Uterus (tissue), 4 donors: ENCODE data around the gene EVL. TPM values are rescaled to one million over a fixed set of nuclear protein-coding genes. Genes with fewer than 3 reads are reported as not detected.

ENCODE experiments used
- DNase-seq, 2 donors: peaks; one replicate each; pipeline ENCODE4 v3.0.0-alpha.2; 2019 to 2020
- H3K27ac ChIP-seq, 2 donors: fragments of 200-600 bp; sonication (generic); 1 replicate in 1 of 2; 2 replicates in 1 of 2; pipeline ENCODE4 v1.5.1; 2016 to 2018
- H3K27me3 ChIP-seq, 2 donors: fragments of 200-600 bp; sonication (generic); one replicate each; pipeline ENCODE4 v1.5.1; 2018 to 2019; ENCODE audit warnings: control low read depth in 1 of 2
- H3K36me3 ChIP-seq, 2 donors: fragments of 200-600 bp; sonication (generic); one replicate each; pipeline ENCODE4 v1.5.1; 2019; ENCODE audit warnings: control low read depth in 1 of 2
- H3K4me1 ChIP-seq, 2 donors: fragments of 200-600 bp; sonication (generic); one replicate each; pipeline ENCODE4 v1.5.1; 2018 to 2019; ENCODE audit warnings: control low read depth in 1 of 2
- H3K4me3 ChIP-seq, 2 donors: fragments of 200-600 bp; sonication (generic); 1 replicate in 1 of 2; 2 replicates in 1 of 2; pipeline ENCODE4 v1.5.1; 2018 to 2019; ENCODE audit warnings: mild to moderate bottlenecking in 1 of 2
- H3K9me3 ChIP-seq, 2 donors: fragments of 200-600 bp; sonication (generic); one replicate each; pipeline ENCODE4 v1.5.1; 2019; ENCODE audit warnings: control low read depth in 1 of 2
- CTCF ChIP-seq, 4 experiments: fragments of 200-600 bp in 2 of 4; fragments of 450-650 bp in 2 of 4; sonication (generic) in 2 of 4; IDR thresholded peaks; one replicate each; pipeline ENCODE4 v1.5.1; 2016 to 2019; ENCODE audit warnings: antibody characterized with exemption in 4 of 4, mild to moderate bottlenecking in 2 of 4, moderate library complexity in 1 of 4
- POLR2A ChIP-seq, 2 donors: fragments of 450-650 bp; IDR thresholded peaks; one replicate each; pipeline ENCODE4 v1.6.1; 2016; ENCODE audit warnings: antibody characterized with exemption in 2 of 2, mild to moderate bottlenecking in 1 of 2, moderate library complexity in 1 of 2
- intact Hi-C: fragments of 100-400 bp; cut with DNase I; formaldehyde crosslinking; loops from one replicate; pipeline ENCODE4 v1.15.1; 2023; ENCODE audit warnings: low total_unique reads
- total RNA-seq, 4 donors: library from RNA; depleted of rRNA in 3 of 4; stranded (reverse); fragments of >200 nt in 3 of 4; gene quantifications; one replicate each; pipeline versions ENCODE4 v1.1.0 to v1.2.4, GENCODE V29; 2014 to 2023
- donor health status: DM: yes; HTN: yes; CAD: no.

Gene EVL
- total RNA-seq, 4 donors from 2014 or later, result 22.1 to 133 (median 67.5) TPM

DNA sequence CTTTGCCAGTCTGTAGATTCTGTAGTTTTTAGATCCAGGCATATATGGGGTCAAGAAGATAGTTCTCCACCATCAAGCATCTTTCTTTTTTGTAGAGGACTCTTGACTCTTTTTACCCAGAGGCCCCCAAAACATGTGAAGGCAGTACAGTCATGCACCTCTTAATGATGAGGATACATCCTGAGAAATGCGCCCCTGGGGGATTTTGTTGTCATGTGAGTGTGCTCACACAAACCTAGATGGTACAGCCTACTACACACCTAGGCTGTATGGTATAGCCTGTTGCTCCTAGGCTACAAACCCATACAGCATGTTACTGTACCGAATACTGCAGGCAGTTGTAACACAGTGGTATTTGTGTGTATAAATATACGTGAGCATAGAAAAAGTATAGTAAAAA is 23.0 kb downstream of the EVL start:
- no peak overlapping the region for H3K27ac ChIP-seq
- H3K27me3 ChIP-seq, result no peaks in the 10 kb centered on the region
- TF ChIP-seq POLR2A (IDR thresholded peaks at IDR 0.05), result no peak
- no peak for TF ChIP-seq CTCF (IDR thresholded peaks at IDR 0.05)
- intact Hi-C loops, result no loop called here
- H3K4me3 ChIP-seq, result no peak overlapping the region
- no peaks in the 10 kb centered on the region for H3K36me3 ChIP-seq
- no peak for DNase-seq
- H3K9me3 ChIP-seq, result no peaks in the 10 kb centered on the region
- H3K4me1 ChIP-seq, result no peaks in the 10 kb centered on the region

DNA sequence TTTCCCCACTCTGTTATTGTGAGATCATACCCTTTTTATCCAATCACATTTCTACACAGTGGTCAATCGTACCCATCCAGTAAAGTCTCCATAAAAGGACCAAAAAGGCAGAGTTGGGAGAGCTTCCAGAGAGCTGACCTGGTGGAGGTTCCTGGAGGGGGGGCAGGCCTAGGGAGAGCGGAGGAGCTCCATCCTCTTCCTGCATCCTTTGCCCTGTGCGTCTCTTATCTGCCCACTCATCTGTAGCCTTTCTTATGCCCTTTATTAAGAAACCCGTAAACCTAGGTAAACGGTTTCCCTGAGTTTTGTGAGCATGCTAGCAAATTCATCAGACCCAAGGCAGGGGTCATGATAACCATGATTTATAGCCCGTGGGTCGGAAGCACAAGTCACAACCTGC is 26.2 kb downstream of the EVL start:
- Histone ChIP-seq H3K9me3 (no peaks in the 10 kb centered on the region), H3K36me3 (no peaks in the 10 kb centered on the region), H3K27me3 (no peaks in the 10 kb centered on the region), H3K4me1 (no peaks in the 10 kb centered on the region), H3K4me3 (no peak overlapping the region), H3K27ac (no peak overlapping the region)
- no peak for DNase-seq
- intact Hi-C loops, result no loop called here
- TF ChIP-seq CTCF (IDR thresholded peaks at IDR 0.05), result no peak
- TF ChIP-seq POLR2A (IDR thresholded peaks at IDR 0.05), result no peak

DNA sequence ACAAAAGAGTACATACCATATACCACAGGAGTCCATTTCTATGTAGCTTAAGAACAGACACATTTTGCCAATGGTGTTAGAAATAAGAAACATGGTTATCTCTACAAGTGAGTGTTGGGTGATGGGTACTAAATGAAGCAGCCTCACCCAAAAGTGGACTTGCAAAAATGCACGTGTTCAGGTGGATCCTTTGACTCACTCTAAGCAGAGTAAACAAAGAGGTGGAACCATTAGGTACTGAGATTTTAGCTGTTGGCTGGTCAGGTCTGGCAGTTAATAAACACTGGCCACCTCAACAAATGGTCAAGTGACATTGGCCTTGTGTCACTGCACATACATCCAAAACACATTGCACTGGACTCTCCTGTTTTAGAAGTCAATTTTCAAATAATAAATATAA is 27.6 kb downstream of the EVL start:
- Histone ChIP-seq H3K4me3 (no peak overlapping the region), H3K9me3 (no peaks in the 10 kb centered on the region), H3K36me3 (no peaks in the 10 kb centered on the region), H3K27ac (no peak overlapping the region), H3K4me1 (no peaks in the 10 kb centered on the region), H3K27me3 (no peaks in the 10 kb centered on the region)
- DNase-seq, result no peak
- TF ChIP-seq POLR2A (IDR thresholded peaks at IDR 0.05), result no peak
- no peak for TF ChIP-seq CTCF (IDR thresholded peaks at IDR 0.05)
- intact Hi-C loops, result no loop called here

- no peak overlapping the region for H3K27ac ChIP-seq
- H3K27me3 ChIP-seq, result no peaks in the 10 kb centered on the region
- DNase-seq, result no peak
- no peaks in the 10 kb centered on the region for H3K36me3 ChIP-seq
- H3K9me3 ChIP-seq, result no peaks in the 10 kb centered on the region
- H3K4me1 ChIP-seq, result no peaks in the 10 kb centered on the region
- H3K4me3 ChIP-seq, result no peak overlapping the region
- intact Hi-C loops, result no loop called here
- TF ChIP-seq CTCF (IDR thresholded peaks at IDR 0.05) (no peak), POLR2A (IDR thresholded peaks at IDR 0.05) (no peak)
Observed at GRCh38 chr14:100093319-100093718, 28.1 kb downstream of the EVL start.

DNA sequence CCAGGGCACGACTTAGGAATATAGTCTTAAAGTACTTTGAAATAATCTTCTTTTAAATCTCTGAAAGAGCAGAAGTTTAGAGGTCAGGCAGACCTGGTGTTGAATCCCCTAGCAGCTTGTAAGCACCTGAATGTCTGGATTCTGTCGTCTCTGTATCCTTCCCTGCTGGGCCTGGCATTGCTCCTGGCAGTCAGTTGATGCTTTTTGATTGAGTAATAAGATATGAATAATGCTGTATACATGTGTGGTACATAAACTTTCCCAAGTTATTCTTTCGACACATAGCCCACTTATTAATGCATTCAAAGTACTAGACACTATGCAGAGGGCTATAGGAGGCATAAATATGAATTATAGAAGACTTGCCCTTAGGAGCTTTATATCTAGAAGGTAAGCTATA is 31.4 kb downstream of the EVL start:
- H3K27ac ChIP-seq, result no peak overlapping the region
- no peaks in the 10 kb centered on the region for H3K4me1 ChIP-seq
- H3K4me3 ChIP-seq, result no peak overlapping the region
- H3K27me3 ChIP-seq, result no peaks in the 10 kb centered on the region
- no peaks in the 10 kb centered on the region for H3K36me3 ChIP-seq
- intact Hi-C loops, result no loop called here
- DNase-seq, result no peak
- H3K9me3 ChIP-seq, result no peaks in the 10 kb centered on the region
- TF ChIP-seq CTCF (IDR thresholded peaks at IDR 0.05) (no peak), POLR2A (IDR thresholded peaks at IDR 0.05) (no peak)
